NCI-H1092 (cell line): ENCODE data around the gene CC2D1A.

Experiments
- DNase-seq: peaks from one replicate; lab custom pipeline; 2025; lab: John Stamatoyannopoulos, UW

The CC2D1A gene

GRCh38 chr19:13877303-13877702 is 28.7 kb upstream of the CC2D1A start:
- DNase-seq: no peak

DNA sequence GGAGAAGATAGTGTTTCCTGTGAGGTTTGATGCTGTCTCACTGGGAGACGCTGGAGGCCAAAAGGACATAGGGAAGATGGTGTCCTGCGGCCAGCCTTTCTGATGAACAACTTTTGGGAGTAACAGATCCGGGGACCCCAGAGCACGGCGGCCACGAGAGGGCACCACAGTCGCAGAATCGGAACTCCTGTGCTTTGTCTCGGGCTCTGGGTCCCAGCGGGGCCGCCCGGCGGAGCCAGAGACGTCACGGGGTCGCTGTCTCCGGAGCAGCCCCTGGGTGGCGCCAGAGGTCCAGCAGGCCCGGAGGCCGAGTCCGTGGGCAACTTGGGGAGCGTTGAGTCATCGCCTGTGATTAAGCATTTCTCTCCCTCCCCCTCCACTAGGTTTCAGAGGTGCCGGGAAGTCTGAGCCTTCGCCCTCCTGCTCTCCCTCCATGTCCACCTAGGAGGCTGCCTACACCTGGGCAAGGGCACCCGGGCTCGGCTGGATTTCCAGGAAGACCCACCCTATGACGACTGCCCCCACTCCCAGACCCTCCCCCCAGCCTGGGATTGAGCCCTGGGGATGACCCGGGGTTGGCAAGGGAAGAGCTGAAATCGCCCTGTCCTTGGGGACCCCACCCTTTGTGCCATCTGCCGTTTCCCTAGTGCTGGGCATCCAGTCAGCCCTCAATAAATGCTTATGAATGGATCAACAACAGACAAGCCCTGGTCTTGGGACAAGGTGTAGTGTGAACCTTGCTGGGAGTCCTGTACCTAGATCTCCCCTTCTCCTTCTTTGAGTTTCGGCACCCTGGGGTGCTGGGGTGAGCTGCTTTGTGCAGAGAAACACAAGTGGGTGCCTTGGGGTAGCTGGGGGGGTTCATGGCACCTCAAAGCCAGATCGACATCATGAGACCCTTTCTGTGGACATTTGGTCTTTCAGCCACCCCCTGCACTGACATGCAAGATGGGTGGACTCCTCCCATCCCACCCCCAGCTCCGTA is 25.6 kb upstream of the CC2D1A start:
- peak; percentile 82 for DNase-seq

DNA sequence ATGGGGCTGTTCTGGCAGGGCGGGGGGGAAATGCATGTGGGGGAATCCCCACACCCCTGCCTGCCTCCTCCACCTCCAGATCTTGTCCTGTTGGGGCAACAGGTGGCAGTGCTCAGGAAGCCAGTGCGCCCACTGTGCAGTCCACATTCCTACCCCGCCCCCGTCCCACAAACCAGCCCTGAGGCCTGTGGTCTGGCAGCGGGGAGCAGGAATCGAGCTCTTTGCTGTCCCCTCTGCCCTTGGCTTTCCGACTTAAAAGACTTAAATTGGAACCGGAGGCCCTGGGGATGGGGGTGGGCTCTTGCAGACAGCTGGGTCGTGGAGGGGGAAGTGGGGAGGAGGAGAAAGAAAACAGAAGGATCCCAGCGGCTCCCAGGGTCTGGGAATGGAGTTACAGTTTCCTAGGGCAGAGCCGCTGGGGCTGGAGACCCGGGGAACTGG is 24.7 kb upstream of the CC2D1A start:
- DNase-seq: no peak

DNA sequence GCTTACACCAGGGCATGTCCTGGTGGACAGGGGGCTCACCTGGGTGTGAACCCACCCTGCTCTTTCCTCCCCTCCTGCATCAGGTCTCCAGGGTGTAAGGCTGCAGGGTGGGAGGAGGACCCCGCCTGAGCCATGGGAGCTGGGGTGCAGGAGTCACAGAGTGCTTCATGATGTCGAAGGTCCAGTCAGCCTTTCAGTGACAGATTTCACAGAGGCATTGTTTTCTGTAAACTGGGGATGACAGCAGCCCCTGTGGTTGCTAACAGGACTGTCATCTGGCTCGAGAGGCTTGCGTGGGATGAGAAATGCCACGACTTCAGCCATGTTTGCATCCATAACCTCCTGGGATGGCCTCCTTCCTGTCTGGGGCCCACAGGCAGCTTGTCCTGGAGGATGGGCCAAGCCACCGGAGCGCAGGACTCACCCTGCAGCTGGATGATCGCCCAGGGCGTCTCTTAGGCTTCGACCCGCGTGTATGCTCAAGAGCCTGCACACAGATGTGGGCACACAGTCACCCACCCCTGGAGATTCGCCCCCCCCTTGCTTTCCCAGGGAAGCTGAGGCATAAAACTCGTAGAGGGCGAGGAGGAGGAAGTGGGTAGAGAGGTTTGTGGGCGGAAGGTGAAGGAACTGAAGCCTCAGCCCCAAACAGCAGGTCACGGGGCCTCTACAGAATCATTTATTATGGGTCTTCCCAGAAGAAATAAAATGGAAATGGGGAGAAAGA is 24.1 kb upstream of the CC2D1A start:
- no peak for DNase-seq

DNA sequence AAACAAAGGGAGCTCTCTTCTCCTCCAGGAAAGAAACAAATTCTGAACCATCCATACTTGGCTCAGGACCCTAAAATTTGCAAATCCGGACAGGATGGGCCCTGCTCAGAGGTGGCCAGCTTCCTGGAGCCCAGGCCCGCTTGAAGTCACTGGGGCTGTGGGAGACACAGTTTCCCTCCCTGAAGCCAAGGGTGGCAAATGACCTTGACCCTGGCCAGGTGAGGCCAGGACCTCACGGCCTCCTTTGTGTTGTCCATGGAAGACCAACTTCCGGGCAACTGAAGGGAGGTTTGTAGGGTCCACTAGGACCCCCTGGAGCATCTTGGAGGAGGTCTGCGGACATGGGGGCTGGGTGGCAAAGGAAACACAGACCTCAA is 23.6 kb upstream of the CC2D1A start:
- DNase-seq: no peak

DNA sequence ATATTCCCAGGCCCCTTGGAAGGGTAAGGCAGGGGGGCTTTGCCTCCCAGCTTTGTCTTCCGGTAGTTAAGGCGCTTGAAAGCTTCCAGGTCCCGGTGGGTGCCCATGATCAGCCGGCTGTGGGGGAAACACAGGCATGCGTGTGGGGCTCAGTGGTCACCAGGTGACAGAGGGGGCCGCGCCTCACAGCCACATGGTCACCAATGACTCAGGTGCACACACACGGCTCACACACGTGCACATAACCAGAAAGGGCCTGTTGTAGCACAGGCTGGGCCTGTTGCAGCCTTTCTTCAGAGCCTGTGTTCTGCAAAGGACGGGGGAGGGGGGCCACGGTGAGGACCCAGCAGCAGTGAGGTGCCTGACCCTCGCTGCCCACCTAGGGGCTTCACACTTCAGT is 23.2 kb upstream of the CC2D1A start:
- no peak for DNase-seq

- no peak for DNase-seq
Observed at GRCh38 chr19:13883516-13884064, 22.4 kb upstream of the CC2D1A start.

DNA sequence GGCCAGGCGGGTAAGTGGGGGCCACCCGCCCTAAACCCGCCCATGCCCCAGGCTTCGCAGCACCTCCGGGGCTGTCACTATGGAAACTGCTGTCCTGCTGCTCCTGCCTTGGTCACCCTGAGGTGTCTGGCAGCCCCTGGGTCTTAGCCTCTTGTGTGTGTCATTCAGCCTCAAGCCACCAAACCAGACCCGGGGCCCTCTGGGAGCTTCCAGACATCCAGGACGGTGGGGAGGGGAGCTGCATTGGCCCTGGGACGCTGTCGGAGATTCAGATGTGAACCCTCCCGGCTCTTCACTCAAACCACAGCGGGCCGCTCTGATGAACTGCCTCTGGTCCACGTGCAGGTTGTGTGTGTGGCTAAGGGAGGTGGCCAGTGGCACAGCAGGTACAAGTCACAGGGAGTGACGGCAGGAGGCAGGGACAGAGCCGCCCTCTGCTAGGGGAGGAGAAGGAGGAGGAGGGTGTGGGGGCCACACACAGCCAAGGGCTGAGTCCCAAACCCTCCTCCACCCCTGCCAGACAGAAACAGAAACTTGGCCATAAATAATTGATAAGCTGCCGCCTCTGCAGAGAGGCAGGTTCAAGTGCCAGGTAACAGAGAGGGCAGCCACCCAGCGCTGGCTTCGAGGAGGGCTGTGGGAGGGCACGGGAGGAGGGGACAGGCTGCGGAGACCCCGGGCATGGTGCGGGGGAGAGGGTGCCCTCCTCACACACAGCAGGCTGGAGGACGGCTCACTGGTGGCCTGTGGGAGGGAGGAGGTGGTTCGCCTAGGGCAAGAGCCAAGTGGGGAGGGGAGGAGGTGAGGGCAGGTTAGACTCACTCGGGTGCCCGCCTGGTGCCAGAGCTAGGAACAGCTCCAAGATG is 21.0 kb upstream of the CC2D1A start:
- no peak for DNase-seq

DNA sequence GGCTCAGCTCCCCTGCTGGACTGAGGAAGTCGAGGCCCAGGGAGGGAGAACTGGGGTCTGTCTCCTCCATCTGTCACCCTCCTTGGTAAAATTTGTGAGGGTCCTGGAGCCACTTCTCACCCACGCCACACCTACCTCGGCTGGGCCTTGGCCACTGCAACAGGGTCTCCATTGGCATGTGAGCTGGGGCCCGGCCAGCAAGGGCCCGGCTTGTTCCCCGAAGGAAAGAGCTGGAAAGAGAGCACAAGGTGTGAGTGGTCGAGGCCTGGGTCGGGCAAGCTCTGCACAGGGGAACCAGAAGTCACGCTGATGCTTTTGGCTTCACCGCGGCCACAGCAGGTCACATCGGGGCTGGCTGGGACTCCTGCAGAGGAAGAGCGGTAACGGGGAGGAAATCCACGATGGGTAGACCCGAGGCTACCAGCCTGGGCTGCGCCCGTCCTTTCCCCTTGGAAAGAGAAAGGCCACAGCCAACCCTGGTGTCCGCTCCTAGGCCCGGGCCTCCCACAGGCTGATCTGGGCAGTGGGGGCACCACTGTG is 20.1 kb upstream of the CC2D1A start:
- no peak for DNase-seq

DNA sequence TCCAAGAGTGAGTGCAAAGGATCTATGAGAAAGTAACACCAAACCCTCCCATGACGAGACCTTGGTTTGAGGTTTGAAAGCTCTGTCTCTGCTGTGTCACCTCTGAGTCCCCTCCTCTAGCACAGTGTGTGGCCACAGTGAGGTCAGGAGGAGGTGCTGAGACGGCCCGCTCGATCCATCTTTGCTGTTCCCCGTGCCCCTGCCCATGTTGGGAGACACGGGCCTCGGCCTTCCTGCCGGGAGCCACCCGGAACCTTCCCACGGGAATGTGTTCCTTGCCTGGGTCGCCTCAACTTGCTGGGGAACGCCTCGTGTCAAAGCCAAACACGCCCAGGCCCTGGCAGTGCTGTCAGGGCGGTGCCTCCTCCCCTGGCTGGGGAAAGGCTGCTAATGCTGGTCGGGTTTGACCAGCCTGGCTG is 19.0 kb upstream of the CC2D1A start:
- DNase-seq: no peak

- DNase-seq: no peak
Observed at GRCh38 chr19:13887517-13887916, 18.5 kb upstream of the CC2D1A start.

DNA sequence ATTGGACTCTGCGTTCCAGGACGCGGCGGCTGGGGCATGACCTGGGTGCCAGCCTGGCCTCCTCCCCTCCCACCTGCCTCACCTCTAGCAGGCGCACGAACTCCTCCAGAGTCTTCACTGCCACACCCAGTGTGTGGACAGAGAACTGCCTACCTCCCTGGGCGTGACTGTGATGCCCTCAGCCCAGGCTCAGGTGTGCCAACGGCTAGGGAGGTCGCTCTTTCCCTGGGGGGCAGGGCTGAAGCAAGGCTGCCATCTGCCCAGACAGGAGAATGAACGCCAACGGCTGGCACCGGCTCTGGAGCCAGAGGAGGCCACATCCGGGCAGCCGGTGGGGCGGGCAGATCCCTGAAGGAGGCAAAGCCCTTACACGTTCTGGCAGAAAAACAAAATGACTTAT is 17.7 kb upstream of the CC2D1A start:
- DNase-seq: no peak

DNA sequence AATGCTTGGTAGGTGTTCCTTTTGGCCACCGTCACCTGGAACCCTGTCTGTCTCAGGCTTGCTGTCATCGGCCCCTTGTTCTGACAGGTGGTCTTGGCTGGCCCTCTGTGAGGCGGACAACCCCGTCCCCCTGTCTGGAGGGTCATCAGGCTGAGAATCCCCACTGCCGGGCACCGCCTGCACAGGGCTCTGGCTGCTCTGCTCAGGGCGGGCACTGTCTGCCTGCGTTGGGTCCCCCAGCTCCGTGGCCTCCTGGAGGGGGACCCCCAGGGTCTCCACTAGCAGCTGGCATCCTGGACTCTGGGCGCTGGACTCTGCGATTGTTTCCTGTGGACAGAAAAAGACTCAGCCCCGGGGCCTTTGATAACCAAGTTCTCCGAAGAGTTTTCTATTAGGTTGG is 15.9 kb upstream of the CC2D1A start:
- no peak for DNase-seq

- DNase-seq: no peak
Observed at GRCh38 chr19:13892870-13893269, 13.1 kb upstream of the CC2D1A start.

GRCh38 chr19:13894552-13894951 is 11.4 kb upstream of the CC2D1A start:
- DNase-seq: no peak

GRCh38 chr19:13896227-13896626 is 9.8 kb upstream of the CC2D1A start:
- no peak for DNase-seq

GRCh38 chr19:13899393-13899792 is 6.6 kb upstream of the CC2D1A start:
- no peak for DNase-seq

DNA sequence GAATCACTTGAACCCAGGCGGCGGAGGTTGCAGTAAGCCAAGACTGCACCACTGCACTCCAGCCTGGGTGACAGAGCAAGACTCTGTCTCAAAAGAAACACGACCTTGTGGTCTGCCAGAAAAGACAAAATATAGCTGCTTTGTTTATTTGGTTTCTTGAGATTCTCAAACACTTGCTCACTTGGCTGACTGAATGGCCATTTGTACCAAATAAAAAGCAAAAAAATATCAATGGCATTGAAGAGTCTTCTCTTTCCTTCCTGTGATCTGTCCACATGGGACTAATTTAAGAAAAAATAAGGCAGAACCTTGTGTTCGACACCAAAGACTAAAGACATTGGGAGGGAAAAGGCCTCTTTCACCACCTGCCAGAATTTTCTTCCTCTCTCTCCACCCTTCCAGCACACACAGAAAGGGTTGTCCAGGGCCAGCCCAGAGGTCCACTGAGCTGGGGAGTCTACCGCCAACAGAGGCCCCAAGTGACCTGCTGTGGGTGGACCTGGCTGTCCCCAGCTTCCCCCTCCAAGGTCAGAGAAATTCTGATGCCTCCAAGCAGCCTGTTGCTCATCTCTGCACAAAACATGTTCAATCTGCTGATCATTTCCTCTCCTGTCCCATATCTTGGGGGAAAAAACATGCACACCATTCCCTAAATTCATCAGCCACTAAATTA is 6.0 kb upstream of the CC2D1A start:
- no peak for DNase-seq

DNA sequence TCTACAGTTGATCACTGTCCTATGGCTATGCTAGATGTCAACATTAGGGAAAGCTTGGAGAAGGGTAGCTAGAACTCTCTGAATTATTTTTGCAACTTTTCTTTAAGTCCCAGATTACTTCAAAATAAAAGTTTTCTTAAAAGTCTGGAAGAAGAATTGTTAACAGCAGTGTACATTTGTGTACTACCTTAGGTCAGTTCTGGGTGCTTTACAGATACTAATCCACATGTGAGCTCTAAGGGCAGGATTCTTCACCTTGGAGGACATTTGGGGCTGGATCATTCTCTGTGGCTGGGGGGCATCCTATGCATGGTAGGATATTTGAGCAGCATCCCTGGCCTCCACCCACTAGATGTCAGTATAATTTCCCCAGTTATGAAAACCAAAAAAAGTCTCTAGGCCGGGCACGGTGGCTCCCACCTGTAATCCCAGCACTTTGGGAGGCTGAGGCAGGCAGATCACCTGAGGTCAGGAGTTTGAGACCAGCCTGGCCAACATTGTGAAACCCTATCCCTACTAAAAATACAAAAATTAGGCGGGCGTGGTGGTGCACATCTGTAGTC is 2.9 kb upstream of the CC2D1A start:
- DNase-seq: no peak

GRCh38 chr19:13906521-13906904 is 512 bp downstream of the CC2D1A start:
- DNase-seq: no peak

DNA sequence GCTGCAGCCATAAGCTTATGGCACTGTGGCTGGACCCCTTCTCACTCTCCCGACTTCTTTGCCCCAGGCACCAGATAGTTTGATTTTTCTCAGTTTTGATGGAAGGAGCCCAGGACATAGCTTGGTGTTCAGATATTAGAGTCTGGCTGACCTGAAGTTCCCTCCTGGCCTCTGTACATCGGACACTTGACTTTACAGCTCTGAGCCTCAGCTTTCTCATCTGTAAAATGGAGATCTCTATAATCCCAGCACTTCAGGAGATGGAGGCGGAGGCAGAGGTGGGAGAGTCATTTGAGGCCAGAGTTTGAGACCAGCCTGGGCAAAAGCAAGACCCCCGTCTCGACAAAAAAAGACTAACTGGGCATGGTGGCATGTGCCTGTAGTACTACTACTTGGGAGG is 909 bp downstream of the CC2D1A start:
- no peak for DNase-seq
